Transverse colon (tissue), 4 donors: ENCODE results near the gene DNER.

Experiments used
- CTCF ChIP-seq, 5 experiments: fragments of 200-600 bp in 3 of 5; fragments of 450-650 bp in 2 of 5; sonication (generic) in 3 of 5; IDR thresholded peaks; 1 replicate in 2 of 5; 2 replicates in 3 of 5; pipeline ENCODE4 v1.5.1; 2016 to 2017; ENCODE audit warnings: antibody characterized with exemption in 5 of 5, inconsistent platforms in 3 of 5, mild to moderate bottlenecking in 2 of 5, moderate library complexity in 1 of 5
- EP300 ChIP-seq: sonication (generic); formaldehyde crosslinking; IDR thresholded peaks from one replicate; pipeline ENCODE4 v1.6.1; 2017; ENCODE audit warnings: antibody characterized with exemption, low read depth
- POLR2A ChIP-seq: fragments of 450-650 bp; IDR thresholded peaks from one replicate; pipeline ENCODE4 v1.6.1; 2016; ENCODE audit warnings: antibody characterized with exemption, mild to moderate bottlenecking, moderate library complexity
- POLR2AphosphoS5 ChIP-seq, 3 donors: sonication (generic); formaldehyde crosslinking; IDR thresholded peaks; one replicate each; pipeline ENCODE4 v1.6.1; 2016; ENCODE audit warnings: antibody characterized with exemption in 3 of 3

GRCh38 chr2:229661478-229661877 lies 52.9 kb downstream of the DNER start:
- no peak for TF ChIP-seq CTCF (IDR thresholded peaks at IDR 0.05)
- TF ChIP-seq POLR2A, result no peak
- no peak for TF ChIP-seq POLR2AphosphoS5 (IDR thresholded peaks at IDR 0.05)
- no peak for TF ChIP-seq EP300
